CD14-positive monocyte (primary cell): ENCODE measurements around the gene SLC6A16. TPM values are rescaled to one million over a fixed set of nuclear protein-coding genes. Genes with fewer than 3 reads are reported as not detected.
"Not testable (repeated sequence)": the region's sequence is repeated elsewhere in the genome, so short reads cannot be mapped to it uniquely, and the experiment has no call there.

Experiments used
- DNase-seq, 3 donors: peaks; one replicate each; pipeline ENCODE4 v3.0.0-alpha.2; 2011 to 2022
- H2AFZ ChIP-seq: 2 replicates; pipeline ENCODE4 v1.6.0; 2012; ENCODE audit warnings: mild to moderate bottlenecking, low read depth, low read length, inconsistent platforms; ENCODE audit not compliant: insufficient read depth, poor library complexity, severe bottlenecking
- H3K27ac ChIP-seq, 2 donors: 1 replicate in 1 of 2; 2 replicates in 1 of 2; pipeline ENCODE4 v1.5.1; 2012 to 2013; ENCODE audit warnings: low read length in 2 of 2, control low read depth in 1 of 2, inconsistent platforms in 1 of 2, low read depth in 1 of 2, mild to moderate bottlenecking in 1 of 2
- H3K27me3 ChIP-seq, 2 donors: one replicate each; pipeline versions ENCODE4 v1.6.0 to v1.6.1; 2011 to 2013; ENCODE audit warnings: low read length in 2 of 2; ENCODE audit not compliant: control insufficient read depth in 2 of 2, insufficient read depth in 2 of 2
- H3K36me3 ChIP-seq, 2 donors: replicated peaks in 1 of 2; 1 replicate in 1 of 2; 2 replicates in 1 of 2; pipeline versions ENCODE4 v1.5.1 to v1.6.1; 2012 to 2013; ENCODE audit warnings: low read length in 2 of 2, control low read depth in 1 of 2, inconsistent platforms in 1 of 2, mild to moderate bottlenecking in 1 of 2; ENCODE audit not compliant: insufficient read depth in 2 of 2, control insufficient read depth in 1 of 2
- H3K4me1 ChIP-seq, 2 donors: 1 replicate in 1 of 2; 2 replicates in 1 of 2; pipeline versions ENCODE4 v1.5.1 to v1.6.1; 2012 to 2013; ENCODE audit warnings: low read length in 2 of 2, control low read depth in 1 of 2, inconsistent platforms in 1 of 2, mild to moderate bottlenecking in 1 of 2, moderate library complexity in 1 of 2; ENCODE audit not compliant: insufficient read depth in 2 of 2, control insufficient read depth in 1 of 2
- H3K4me2 ChIP-seq: replicated peaks from 2 replicates; pipeline ENCODE3; 2012; ENCODE audit warnings: low read length, moderate library complexity, mild to moderate bottlenecking; ENCODE audit not compliant: poor library complexity, severe bottlenecking; ENCODE audit errors: extremely low read depth
- H3K4me3 ChIP-seq, 3 experiments: fragments of 200-600 bp in 1 of 3; sonication (generic) in 1 of 3; replicated peaks in 1 of 3; 1 replicate in 2 of 3; 2 replicates in 1 of 3; pipeline ENCODE4 v1.5.1; 2011 to 2013; ENCODE audit warnings: low read length in 3 of 3, mild to moderate bottlenecking in 3 of 3, control low read depth in 2 of 3, low read depth in 2 of 3, inconsistent platforms in 1 of 3, moderate library complexity in 1 of 3
- H3K79me2 ChIP-seq: 2 replicates; pipeline ENCODE4 v1.6.0; 2012; ENCODE audit warnings: mild to moderate bottlenecking, control low read depth, inconsistent platforms, low read length, moderate library complexity; ENCODE audit not compliant: insufficient read depth
- H3K9ac ChIP-seq: 2 replicates; pipeline ENCODE4 v1.6.0; 2017; ENCODE audit warnings: low read length, mild to moderate bottlenecking; ENCODE audit not compliant: insufficient read depth, poor library complexity, severe bottlenecking
- H3K9me3 ChIP-seq, 2 donors: replicated peaks in 1 of 2; 1 replicate in 1 of 2; 2 replicates in 1 of 2; pipeline versions ENCODE4 v1.5.1 to v1.6.1; 2012 to 2013; ENCODE audit warnings: low read length in 2 of 2, control low read depth in 1 of 2; ENCODE audit not compliant: control insufficient read depth in 1 of 2, insufficient read depth in 1 of 2
- H4K20me1 ChIP-seq: 2 replicates; pipeline ENCODE4 v1.6.0; 2012; ENCODE audit warnings: mild to moderate bottlenecking, low read length, control low read depth, moderate library complexity; ENCODE audit not compliant: insufficient read depth
- H3K27ac Mint-ChIP-seq, 7 donors: one replicate each; pipeline ENCODE4 v1.8.0; 2020; ENCODE audit warnings: mild to moderate bottlenecking in 7 of 7, mixed read lengths in 7 of 7, moderate library complexity in 6 of 7, inconsistent platforms in 2 of 7
- H3K27me3 Mint-ChIP-seq, 3 donors: one replicate each; pipeline ENCODE4 v1.8.0; 2021 to 2022; ENCODE audit warnings: low read depth in 3 of 3, mild to moderate bottlenecking in 3 of 3, mixed read lengths in 3 of 3, moderate library complexity in 3 of 3, inconsistent platforms in 1 of 3
- H3K36me3 Mint-ChIP-seq, 2 donors: one replicate each; pipeline ENCODE4 v1.8.0; 2020; ENCODE audit warnings: mixed read lengths in 2 of 2, inconsistent platforms in 1 of 2, mild to moderate bottlenecking in 1 of 2
- H3K4me1 Mint-ChIP-seq: one replicate; pipeline ENCODE4 v1.8.0; 2020; ENCODE audit warnings: mild to moderate bottlenecking, mixed read lengths
- H3K4me3 Mint-ChIP-seq, 2 donors: one replicate each; pipeline ENCODE4 v1.8.0; 2020; ENCODE audit warnings: mild to moderate bottlenecking in 2 of 2, mixed read lengths in 2 of 2, moderate library complexity in 1 of 2
- H3K9me3 Mint-ChIP-seq, 7 donors: one replicate each; pipeline ENCODE4 v1.8.0; 2020 to 2022; ENCODE audit warnings: mixed read lengths in 7 of 7, mild to moderate bottlenecking in 6 of 7, moderate library complexity in 6 of 7, inconsistent platforms in 2 of 7
- CTCF ChIP-seq: fragments of 200-600 bp; IDR thresholded peaks from one replicate; pipeline ENCODE4 v1.8.0; 2022; ENCODE audit warnings: antibody characterized with exemption, mild to moderate bottlenecking
- WGBS: methylation state at CpG from one replicate; pipeline ENCODE4 v1.1.5; 2013; ENCODE audit warnings: missing lambda C conversion rate; ENCODE audit not compliant: insufficient coverage; 5-methylcytosine and 5-hydroxymethylcytosine counted together
- intact Hi-C, 2 donors: fragments of 100-400 bp; cut with micrococcal nuclease; formaldehyde crosslinking; loops; one replicate each; pipeline versions ENCODE4 v1.15.0 to v1.15.1; 2023
- polyA plus RNA-seq, 3 donors: library from polyadenylated mRNA; depleted of rRNA in 1 of 3; unstranded in 2 of 3; stranded (reverse) in 1 of 3; fragments of 300-500 nt in 2 of 3; fragments of >200 nt in 1 of 3; fragmentation: Illumina TruSeq in 2 of 3; gene quantifications; 1 replicate in 2 of 3; 2 replicates in 1 of 3; pipeline ENCODE4 v1.2.3, GENCODE V29; 2012 to 2021

The SLC6A16 gene
- polyA plus RNA-seq, 3 donors, result 0.21 to 1.5 (median 0.55) TPM

GRCh38 chr19:49331616-49332055, 6.6 kb upstream of the SLC6A16 start:
- Histone ChIP-seq H3K79me2 (peaks cover 21% of the 10 kb centered on the region), H3K9me3 (no peaks in the 10 kb centered on the region), H3K27ac (peak overlapping the region in 1 of 2 donors; percentile 25), H3K4me2 (peak overlapping the region; percentile 11), H3K36me3 (no peaks in the 10 kb centered on the region), H4K20me1 (no peaks in the 10 kb centered on the region), H2AFZ (peak overlapping the region; percentile 66), H3K9ac (no peak overlapping the region), H3K4me3 (no peak overlapping the region), H3K4me1 (peaks cover 46 to 57% of the 10 kb centered on the region in 2 donors), H3K27me3 (no peaks in the 10 kb centered on the region)
- no peak for TF ChIP-seq CTCF
- H3K27me3 Mint-ChIP-seq, result peaks cover 0 to 3% (median 0%) of the 10 kb centered on the region in 3 donors
- H3K36me3 Mint-ChIP-seq, result peaks cover 7 to 16% of the 10 kb centered on the region in 2 donors
- no peaks in the 10 kb centered on the region for H3K9me3 Mint-ChIP-seq
- no peak overlapping the region for H3K4me3 Mint-ChIP-seq
- H3K4me1 Mint-ChIP-seq, result peaks cover 53% of the 10 kb centered on the region
- no CpG with 5 or more reads among the region's 2 CpGs for WGBS
- peak overlapping the region in 6 of 7 donors; percentile 45 to 80 (median 67) for H3K27ac Mint-ChIP-seq
- peak; percentile 70 to 80 (median 79) for DNase-seq
- intact Hi-C loops, result no loop called here

- H3K9ac ChIP-seq, H3K9me3 Mint-ChIP-seq, H3K27me3 Mint-ChIP-seq, H3K27me3 ChIP-seq, H4K20me1 ChIP-seq, DNase-seq, H3K9me3 ChIP-seq, H3K4me3 Mint-ChIP-seq, H3K27ac ChIP-seq, H3K36me3 ChIP-seq, H3K4me3 ChIP-seq, intact Hi-C loops: not testable (repeated sequence)
- Histone ChIP-seq H3K4me2 (peak overlapping the region; percentile 11), H3K79me2 (peaks cover 16% of the 10 kb centered on the region), H3K4me1 (peaks cover 46 to 57% of the 10 kb centered on the region in 2 donors), H2AFZ (peak overlapping the region; percentile 66)
- Mint-ChIP-seq H3K27ac (peak overlapping the region in 2 of 7 donors; percentile 36 to 45), H3K36me3 (peaks cover 7 to 16% of the 10 kb centered on the region in 2 donors), H3K4me1 (peaks cover 52% of the 10 kb centered on the region)
- no CpG with 5 or more reads among the region's 4 CpGs for WGBS
These were observed 6.2 kb upstream of the SLC6A16 start for GRCh38 chr19:49331187-49331586.
